Activated T-cell treated with anti-CD3 and anti-CD28 coated beads, Interleukin-2, amount 50 U/mL, for 72 hours (primary cell): ENCODE measurements around the gene FMN1. TPM values are rescaled to one million over a fixed set of nuclear protein-coding genes. Genes with fewer than 3 reads are reported as not detected.

Experiments used
- ATAC-seq, 2 donors: fragments of 150-1000 bp; cut with Tn5 transposase; replicated peaks in 1 of 2; 2 replicates each; pipeline ENCODE4 v1.10.0; 2021; ENCODE audit warnings: moderate library complexity in 2 of 2, mild to moderate bottlenecking in 1 of 2
- DNase-seq, 2 donors: peaks; one replicate each; pipeline ENCODE4 v3.0.0; 2021 to 2022; ENCODE audit warnings: mixed read lengths in 1 of 2
- H3K27ac Mint-ChIP-seq: one replicate; pipeline ENCODE4 v1.8.0; 2022; ENCODE audit warnings: mild to moderate bottlenecking, moderate library complexity, mixed read lengths
- H3K27me3 Mint-ChIP-seq: one replicate; pipeline ENCODE4 v1.8.0; 2022; ENCODE audit warnings: low read depth, mixed read lengths
- H3K36me3 Mint-ChIP-seq, 2 donors: one replicate each; pipeline ENCODE4 v1.8.0; 2022; ENCODE audit warnings: mixed read lengths in 2 of 2, mild to moderate bottlenecking in 1 of 2; ENCODE audit not compliant: insufficient read depth in 2 of 2
- H3K4me1 Mint-ChIP-seq: one replicate; pipeline ENCODE4 v1.8.0; 2022; ENCODE audit warnings: low read depth, mixed read lengths
- H3K4me3 Mint-ChIP-seq, 2 donors: one replicate each; pipeline ENCODE4 v1.8.0; 2022; ENCODE audit warnings: mild to moderate bottlenecking in 2 of 2, mixed read lengths in 2 of 2, moderate library complexity in 2 of 2
- H3K9me3 Mint-ChIP-seq, 2 donors: one replicate each; pipeline ENCODE4 v1.8.0; 2022; ENCODE audit warnings: mixed read lengths in 2 of 2
- total RNA-seq, 2 donors: library from RNA; stranded (reverse); gene quantifications; one replicate each; pipeline ENCODE4 v1.2.3, GENCODE V29; 2022

The FMN1 gene
- total RNA-seq, 2 donors from 2014 or later, result 0.74 to 1.1 TPM

DNA sequence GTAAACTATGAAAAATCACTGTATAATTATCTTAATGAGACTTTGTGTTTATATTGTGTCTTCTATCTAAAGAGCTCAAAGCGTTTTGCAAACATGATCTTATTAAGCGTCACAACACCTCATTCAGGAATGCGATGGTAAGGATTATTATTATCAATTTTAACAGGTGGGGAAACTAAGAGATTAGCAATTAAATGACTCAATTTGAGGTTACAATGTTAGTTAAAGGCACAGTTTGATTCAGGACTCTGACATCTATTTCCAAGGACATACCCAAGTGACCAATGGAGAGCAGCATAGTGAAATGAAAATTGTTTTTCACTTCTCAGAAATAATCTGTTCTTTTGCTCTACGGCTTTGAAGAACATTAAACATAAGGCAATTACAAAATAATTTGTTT lies 74.6 kb downstream of the FMN1 start:
- H3K27ac Mint-ChIP-seq, result no peak overlapping the region
- no peaks in the 10 kb centered on the region for H3K36me3 Mint-ChIP-seq
- DNase-seq (no peak), ATAC-seq (no peak)
- H3K4me1 Mint-ChIP-seq, result no peaks in the 10 kb centered on the region
- H3K27me3 Mint-ChIP-seq, result no peaks in the 10 kb centered on the region
- no peaks in the 10 kb centered on the region for H3K9me3 Mint-ChIP-seq
- H3K4me3 Mint-ChIP-seq, result no peak overlapping the region

DNA sequence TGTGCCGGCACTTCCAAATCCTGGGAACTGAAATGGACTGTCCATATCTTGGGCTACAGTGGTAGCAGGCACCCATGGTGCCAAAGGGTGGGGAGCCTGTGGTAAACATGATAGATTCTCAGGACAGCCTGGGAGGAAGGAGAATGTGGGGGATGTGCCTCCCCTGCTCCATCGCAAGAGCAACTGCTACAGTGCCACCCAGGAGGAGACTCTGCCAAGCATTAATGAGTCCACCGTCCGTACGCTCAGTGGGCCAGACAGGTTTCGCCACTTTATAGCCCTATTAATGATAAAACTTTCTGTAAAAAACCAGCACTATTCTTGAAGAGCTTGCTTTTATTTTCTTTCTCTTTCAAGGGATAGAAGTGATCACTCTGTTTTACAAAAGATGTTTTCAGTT lies 75.2 kb downstream of the FMN1 start:
- no peak overlapping the region for H3K27ac Mint-ChIP-seq
- H3K27me3 Mint-ChIP-seq, result no peaks in the 10 kb centered on the region
- ATAC-seq, result no peak
- no peak overlapping the region for H3K4me3 Mint-ChIP-seq
- no peaks in the 10 kb centered on the region for H3K9me3 Mint-ChIP-seq
- H3K4me1 Mint-ChIP-seq, result no peaks in the 10 kb centered on the region
- no peaks in the 10 kb centered on the region for H3K36me3 Mint-ChIP-seq
- DNase-seq, result no peak

- no peaks in the 10 kb centered on the region for H3K9me3 Mint-ChIP-seq
- H3K4me1 Mint-ChIP-seq, result no peaks in the 10 kb centered on the region
- H3K27me3 Mint-ChIP-seq, result no peaks in the 10 kb centered on the region
- no peaks in the 10 kb centered on the region for H3K36me3 Mint-ChIP-seq
- no peak for ATAC-seq
- no peak overlapping the region for H3K27ac Mint-ChIP-seq
- no peak for DNase-seq
- no peak overlapping the region for H3K4me3 Mint-ChIP-seq
These were observed 78.3 kb downstream of the FMN1 start for GRCh38 chr15:33116198-33116597.

- DNase-seq, result no peak
- Mint-ChIP-seq H3K36me3 (no peaks in the 10 kb centered on the region), H3K9me3 (no peaks in the 10 kb centered on the region), H3K4me1 (no peaks in the 10 kb centered on the region), H3K4me3 (no peak overlapping the region), H3K27ac (no peak overlapping the region), H3K27me3 (no peaks in the 10 kb centered on the region)
- ATAC-seq, result no peak
These were observed 79.2 kb downstream of the FMN1 start for GRCh38 chr15:33115191-33115861.

GRCh38 chr15:33114374-33114717 lies 80.2 kb downstream of the FMN1 start:
- H3K36me3 Mint-ChIP-seq, result peaks cover 0 to 1% of the 10 kb centered on the region in 2 donors

GRCh38 chr15:33113666-33114373 lies 80.7 kb downstream of the FMN1 start:
- DNase-seq, result no peak
- peaks cover 0 to 3% of the 10 kb centered on the region in 2 donors for H3K9me3 Mint-ChIP-seq
- ATAC-seq, result no peak
- H3K27me3 Mint-ChIP-seq, result peaks cover 3% of the 10 kb centered on the region
- peaks cover 0 to 4% of the 10 kb centered on the region in 2 donors for H3K36me3 Mint-ChIP-seq
- no peak overlapping the region for H3K4me3 Mint-ChIP-seq
- H3K27ac Mint-ChIP-seq, result no peak overlapping the region
- H3K4me1 Mint-ChIP-seq, result no peaks in the 10 kb centered on the region

More at GRCh38 chr15:33114374-33114717, 80.2 kb downstream of the FMN1 start:
- DNase-seq (no peak), ATAC-seq (no peak)
- Mint-ChIP-seq H3K27ac (no peak overlapping the region), H3K4me1 (no peaks in the 10 kb centered on the region), H3K27me3 (no peaks in the 10 kb centered on the region), H3K9me3 (peaks cover 0 to 2% of the 10 kb centered on the region in 2 donors), H3K4me3 (no peak overlapping the region)

GRCh38 chr15:33112541-33113105 lies 81.9 kb downstream of the FMN1 start:
- Mint-ChIP-seq H3K27ac (no peak overlapping the region), H3K4me1 (peaks cover 5% of the 10 kb centered on the region), H3K4me3 (no peak overlapping the region), H3K27me3 (peaks cover 8% of the 10 kb centered on the region), H3K36me3 (peaks cover 0 to 4% of the 10 kb centered on the region in 2 donors), H3K9me3 (peaks cover 0 to 3% of the 10 kb centered on the region in 2 donors)
- no peak for ATAC-seq
- DNase-seq, result no peak

- DNase-seq, result no peak
- ATAC-seq, result no peak
- Mint-ChIP-seq H3K4me1 (peaks cover 9% of the 10 kb centered on the region), H3K9me3 (peaks cover 3 to 8% of the 10 kb centered on the region in 2 donors), H3K36me3 (peaks cover 3 to 10% of the 10 kb centered on the region in 2 donors), H3K4me3 (no peak overlapping the region), H3K27me3 (peaks cover 21% of the 10 kb centered on the region), H3K27ac (no peak overlapping the region)
These were observed 83.5 kb downstream of the FMN1 start for GRCh38 chr15:33111041-33111451.

GRCh38 chr15:33109345-33109744 lies 85.2 kb downstream of the FMN1 start:
- H3K36me3 Mint-ChIP-seq, result peaks cover 3 to 10% of the 10 kb centered on the region in 2 donors
- peaks cover 3 to 8% of the 10 kb centered on the region in 2 donors for H3K9me3 Mint-ChIP-seq
- ATAC-seq, result no peak
- H3K27ac Mint-ChIP-seq, result no peak overlapping the region
- H3K4me3 Mint-ChIP-seq, result no peak overlapping the region
- H3K27me3 Mint-ChIP-seq, result peaks cover 21% of the 10 kb centered on the region
- no peak for DNase-seq
- peaks cover 21% of the 10 kb centered on the region for H3K4me1 Mint-ChIP-seq

DNA sequence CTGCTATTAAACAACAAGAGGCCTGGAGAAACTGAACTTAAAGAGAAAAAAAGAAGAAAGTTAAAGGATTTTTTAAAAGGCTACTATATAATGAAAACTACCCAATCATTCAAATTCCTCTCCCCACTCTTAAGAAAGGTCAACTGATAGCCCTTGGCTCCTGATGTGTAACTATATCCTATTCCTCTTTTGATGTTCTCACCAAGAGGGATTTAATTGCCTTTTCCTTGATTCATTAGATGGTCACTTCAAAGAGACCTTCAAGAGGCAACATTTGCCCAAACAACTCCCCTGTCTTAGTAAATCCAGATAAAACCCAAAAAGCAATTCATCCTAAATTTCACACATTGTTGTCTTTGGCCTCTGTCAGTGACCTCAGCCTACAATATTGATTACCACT lies 86.0 kb downstream of the FMN1 start:
- H3K27ac Mint-ChIP-seq, result no peak overlapping the region
- H3K36me3 Mint-ChIP-seq, result peaks cover 3 to 10% of the 10 kb centered on the region in 2 donors
- peaks cover 21% of the 10 kb centered on the region for H3K27me3 Mint-ChIP-seq
- no peak for DNase-seq
- no peak overlapping the region for H3K4me3 Mint-ChIP-seq
- peaks cover 3 to 8% of the 10 kb centered on the region in 2 donors for H3K9me3 Mint-ChIP-seq
- ATAC-seq, result no peak
- H3K4me1 Mint-ChIP-seq, result peaks cover 25% of the 10 kb centered on the region

DNA sequence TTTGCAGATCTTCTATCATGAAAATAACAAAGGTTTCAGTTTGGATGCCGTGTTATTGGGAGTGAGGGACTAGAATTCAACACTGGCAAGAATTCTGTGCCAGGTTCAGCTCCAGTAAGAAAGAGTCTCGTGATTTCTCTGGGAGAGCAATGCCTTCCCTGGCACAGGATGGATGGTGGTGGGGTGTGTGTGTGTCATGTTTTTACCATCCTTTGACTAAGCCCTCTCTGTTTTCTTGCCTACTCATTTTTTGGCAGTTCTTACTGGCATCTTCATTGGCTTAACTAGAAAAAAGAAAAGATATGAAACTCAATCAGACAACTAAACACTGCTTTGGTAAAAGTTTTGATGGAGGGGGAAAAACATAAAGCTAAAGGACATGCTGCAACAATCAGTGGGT lies 86.6 kb downstream of the FMN1 start:
- peaks cover 25% of the 10 kb centered on the region for H3K4me1 Mint-ChIP-seq
- H3K36me3 Mint-ChIP-seq, result peaks cover 3 to 10% of the 10 kb centered on the region in 2 donors
- peaks cover 21% of the 10 kb centered on the region for H3K27me3 Mint-ChIP-seq
- H3K4me3 Mint-ChIP-seq, result no peak overlapping the region
- DNase-seq (no peak), ATAC-seq (no peak)
- H3K9me3 Mint-ChIP-seq, result peaks cover 3 to 8% of the 10 kb centered on the region in 2 donors
- no peak overlapping the region for H3K27ac Mint-ChIP-seq

DNA sequence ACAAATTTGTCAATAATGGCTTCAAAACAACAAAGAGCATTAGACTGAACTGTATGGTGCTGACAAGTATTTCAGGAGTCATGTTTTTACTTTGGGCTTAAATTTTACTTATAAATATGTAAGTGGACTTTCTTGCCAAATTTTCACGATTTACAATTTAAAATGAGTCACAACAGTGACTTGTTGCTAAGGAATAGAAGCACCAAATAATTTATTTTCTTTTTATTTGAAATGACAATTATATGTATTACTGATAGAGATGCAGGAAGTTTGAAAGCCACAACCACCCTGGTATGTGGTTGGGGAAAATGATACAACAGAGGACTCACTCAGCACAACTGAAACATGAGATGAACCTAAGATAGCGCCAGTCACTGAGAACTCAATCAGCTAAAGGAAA lies 90.3 kb downstream of the FMN1 start:
- Mint-ChIP-seq H3K4me1 (peaks cover 25% of the 10 kb centered on the region), H3K9me3 (peaks cover 8 to 10% of the 10 kb centered on the region in 2 donors), H3K27ac (no peak overlapping the region), H3K36me3 (peaks cover 7 to 12% of the 10 kb centered on the region in 2 donors), H3K27me3 (peaks cover 21% of the 10 kb centered on the region), H3K4me3 (peak overlapping the region in 1 of 2 donors; percentile 76)
- DNase-seq (peak; percentile 25 to 28), ATAC-seq (peak; percentile 87 to 96)

GRCh38 chr15:33101036-33101435 lies 93.5 kb downstream of the FMN1 start:
- peaks cover 21% of the 10 kb centered on the region for H3K4me1 Mint-ChIP-seq
- H3K36me3 Mint-ChIP-seq, result peaks cover 4% of the 10 kb centered on the region in 2 donors
- H3K27me3 Mint-ChIP-seq, result no peaks in the 10 kb centered on the region
- H3K27ac Mint-ChIP-seq, result no peak overlapping the region
- DNase-seq (no peak), ATAC-seq (no peak)
- peaks cover 5% of the 10 kb centered on the region in 2 donors for H3K9me3 Mint-ChIP-seq
- no peak overlapping the region for H3K4me3 Mint-ChIP-seq
